ENCODE data around the gene EMC10.

The EMC10 gene

DNA sequence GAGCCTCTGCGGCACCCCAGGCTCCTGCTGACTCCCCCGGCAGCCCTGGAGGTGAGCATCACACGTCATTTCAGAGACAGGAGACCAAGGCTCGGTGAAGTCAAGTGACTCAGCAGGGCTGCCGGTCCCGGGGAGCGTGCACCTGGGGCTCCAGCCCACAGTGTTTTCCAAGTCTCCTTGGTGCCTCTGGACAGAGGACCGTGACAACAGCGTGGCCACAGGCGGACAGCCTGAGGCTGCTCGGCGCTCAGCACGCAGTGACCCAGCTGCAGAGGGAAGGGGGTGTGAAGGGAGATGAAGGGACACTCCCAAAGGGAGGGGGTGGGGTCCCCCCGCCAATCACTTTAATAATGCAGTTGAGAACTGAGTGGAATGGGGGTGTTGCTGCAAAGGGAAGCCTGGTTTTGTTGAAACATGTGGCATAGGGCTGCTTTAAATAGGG is 54.9 kb downstream of the EMC10 start:
- no peak for DNase-seq (ENCODE audit: low read depth)
- H3K4me3 ChIP-seq (ENCODE audit: low read depth, low read length): no peak overlapping the region
- TF ChIP-seq, protein P1, sequence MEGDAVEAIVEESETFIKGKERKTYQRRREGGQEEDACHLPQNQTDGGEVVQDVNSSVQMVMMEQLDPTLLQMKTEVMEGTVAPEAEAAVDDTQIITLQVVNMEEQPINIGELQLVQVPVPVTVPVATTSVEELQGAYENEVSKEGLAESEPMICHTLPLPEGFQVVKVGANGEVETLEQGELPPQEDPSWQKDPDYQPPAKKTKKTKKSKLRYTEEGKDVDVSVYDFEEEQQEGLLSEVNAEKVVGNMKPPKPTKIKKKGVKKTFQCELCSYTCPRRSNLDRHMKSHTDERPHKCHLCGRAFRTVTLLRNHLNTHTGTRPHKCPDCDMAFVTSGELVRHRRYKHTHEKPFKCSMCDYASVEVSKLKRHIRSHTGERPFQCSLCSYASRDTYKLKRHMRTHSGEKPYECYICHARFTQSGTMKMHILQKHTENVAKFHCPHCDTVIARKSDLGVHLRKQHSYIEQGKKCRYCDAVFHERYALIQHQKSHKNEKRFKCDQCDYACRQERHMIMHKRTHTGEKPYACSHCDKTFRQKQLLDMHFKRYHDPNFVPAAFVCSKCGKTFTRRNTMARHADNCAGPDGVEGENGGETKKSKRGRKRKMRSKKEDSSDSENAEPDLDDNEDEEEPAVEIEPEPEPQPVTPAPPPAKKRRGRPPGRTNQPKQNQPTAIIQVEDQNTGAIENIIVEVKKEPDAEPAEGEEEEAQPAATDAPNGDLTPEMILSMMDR (IDR thresholded peaks at IDR 0.05; ENCODE audit: control insufficient read depth, extremely low read depth, insufficient read depth): no peak

DNA sequence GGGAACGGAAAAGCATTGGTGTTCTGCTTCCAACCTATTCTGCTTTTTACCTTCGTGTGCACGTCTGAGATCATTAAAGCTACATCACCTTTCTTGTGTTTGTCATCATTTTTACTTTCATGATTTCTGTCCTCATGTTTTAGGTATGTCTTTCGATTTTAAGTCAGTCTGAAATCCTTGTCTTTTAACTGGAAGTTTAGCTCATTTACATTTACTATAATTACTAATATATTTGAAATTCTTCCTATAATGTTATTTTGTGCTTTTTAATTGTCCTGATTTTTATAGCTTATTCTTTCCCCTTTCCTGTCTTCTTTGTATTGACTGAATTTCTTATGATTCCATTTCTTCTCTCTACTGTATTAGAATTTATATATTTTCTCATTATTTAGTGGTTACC is 56.6 kb downstream of the EMC10 start:
- TF ChIP-seq, protein P1 (IDR thresholded peaks at IDR 0.05; ENCODE audit: control insufficient read depth, extremely low read depth, insufficient read depth): no peak
- H3K4me3 ChIP-seq (ENCODE audit: low read depth, low read length): no peak overlapping the region
- DNase-seq (ENCODE audit: low read depth): no peak

DNA sequence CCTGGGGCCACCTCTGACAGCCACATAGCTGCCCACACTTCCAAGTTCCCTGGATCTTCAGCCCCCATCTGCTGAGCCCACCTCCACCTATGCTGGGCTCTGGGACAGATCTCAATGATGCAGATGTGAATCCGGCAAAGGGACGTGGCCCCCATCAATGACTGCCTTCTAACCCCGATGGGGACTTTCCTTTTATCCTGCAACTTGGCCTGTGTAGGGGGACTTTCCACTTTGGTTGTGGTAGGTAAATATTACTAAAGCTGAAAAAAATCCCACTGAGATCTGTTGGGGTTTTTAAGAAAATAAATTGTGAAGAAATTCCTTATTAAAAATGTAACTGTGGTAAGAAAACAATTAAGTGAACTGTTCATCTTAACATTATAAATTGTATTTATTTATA is 58.2 kb downstream of the EMC10 start:
- TF ChIP-seq, protein P1 (IDR thresholded peaks at IDR 0.05; ENCODE audit: control insufficient read depth, extremely low read depth, insufficient read depth): no peak
- no peak for DNase-seq (ENCODE audit: low read depth)
- no peak overlapping the region for H3K4me3 ChIP-seq (ENCODE audit: low read depth, low read length)

DNA sequence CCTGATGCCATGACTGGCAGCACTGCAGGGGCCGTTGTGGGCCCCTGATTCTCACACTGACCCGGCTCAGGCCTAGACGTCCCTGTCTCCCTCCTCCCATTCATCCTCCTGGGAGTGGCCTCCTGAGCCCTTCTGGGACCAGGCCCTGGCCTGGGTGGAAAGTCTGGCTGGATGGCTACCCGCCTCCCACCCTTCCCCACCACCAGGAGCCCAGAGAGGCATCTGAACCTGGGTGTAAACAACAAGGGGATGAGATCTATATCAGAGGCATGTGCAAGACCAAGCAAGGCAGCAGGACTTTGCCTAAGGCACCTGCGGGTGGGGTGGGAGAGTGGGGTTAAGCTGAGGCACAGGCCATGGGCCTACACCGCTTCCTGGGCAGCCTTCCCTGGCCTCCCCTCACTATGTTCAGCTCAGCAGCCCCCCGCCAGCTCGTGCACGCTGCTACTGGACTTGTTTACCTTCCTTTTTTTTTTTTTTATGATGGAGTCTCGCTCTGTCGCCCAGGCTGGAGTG is 59.4 kb downstream of the EMC10 start:
- DNase-seq (ENCODE audit: low read depth): no peak
- TF ChIP-seq, protein P1 (IDR thresholded peaks at IDR 0.05; ENCODE audit: control insufficient read depth, extremely low read depth, insufficient read depth): no peak
- no peak overlapping the region for H3K4me3 ChIP-seq (ENCODE audit: low read depth, low read length)

DNA sequence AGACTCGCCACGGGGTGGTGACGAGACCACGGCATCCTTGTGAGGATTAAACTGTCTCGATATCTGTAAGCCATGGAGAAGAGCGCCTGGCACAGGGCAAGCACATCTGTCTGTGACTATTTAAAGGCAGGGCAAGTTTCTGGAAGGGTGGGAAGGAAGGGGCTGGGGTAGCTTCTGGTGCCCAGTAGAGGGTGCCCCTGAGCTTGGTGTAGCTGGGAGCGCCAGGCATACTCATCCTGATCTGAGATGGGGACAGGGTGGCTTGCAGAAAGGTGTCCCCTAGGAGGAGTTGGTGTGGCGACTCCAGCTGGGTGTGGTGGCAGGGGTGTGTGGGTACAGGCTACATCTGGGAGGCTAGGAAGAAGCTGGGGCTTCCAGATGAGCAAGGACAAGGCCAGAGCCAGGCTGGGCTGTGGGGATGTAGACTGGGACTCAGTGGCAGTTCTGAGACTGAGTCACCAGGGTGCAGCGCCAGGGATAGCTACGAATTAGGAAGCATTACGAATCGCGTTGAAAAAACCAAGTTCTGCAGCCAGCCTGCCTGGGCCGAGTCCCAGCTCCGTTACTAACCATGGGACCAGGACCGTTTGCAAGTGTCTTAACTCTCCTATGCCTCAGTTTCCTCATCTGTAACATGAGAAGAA is 60.5 kb downstream of the EMC10 start:
- DNase-seq (ENCODE audit: low read depth): no peak
- TF ChIP-seq, protein P1 (IDR thresholded peaks at IDR 0.05; ENCODE audit: control insufficient read depth, extremely low read depth, insufficient read depth): 0 out of 2 replicates have a peak, but pooled peaks have one; percentile 12

DNA sequence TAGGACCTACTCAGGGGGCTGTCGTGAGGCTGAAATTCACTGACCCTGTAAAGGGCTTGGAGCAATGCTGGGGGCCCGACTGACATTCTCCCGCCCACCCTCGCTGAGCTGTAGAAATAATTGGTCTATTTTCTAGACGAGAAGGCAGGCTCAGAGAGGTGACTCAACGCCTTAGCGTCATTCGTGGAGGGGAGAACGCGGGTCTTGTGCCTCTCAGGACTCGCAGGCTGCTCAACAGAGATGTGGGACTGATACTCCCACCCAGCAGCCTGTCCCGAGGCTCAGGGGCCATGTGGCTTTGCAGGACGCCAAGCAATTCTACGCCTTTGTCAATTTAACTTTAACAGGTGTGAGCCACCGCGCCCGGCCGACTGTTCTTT is 61.0 kb downstream of the EMC10 start:
- no peak overlapping the region for H3K4me3 ChIP-seq (ENCODE audit: low read depth, low read length)
- DNase-seq (ENCODE audit: low read depth): no peak
- TF ChIP-seq, protein P1 (IDR thresholded peaks at IDR 0.05; ENCODE audit: control insufficient read depth, extremely low read depth, insufficient read depth): no peak

More for the DNA sequence above, 60.5 kb downstream of the EMC10 start:
- H3K4me3 ChIP-seq (ENCODE audit: low read depth, low read length): no peak overlapping the region

DNA sequence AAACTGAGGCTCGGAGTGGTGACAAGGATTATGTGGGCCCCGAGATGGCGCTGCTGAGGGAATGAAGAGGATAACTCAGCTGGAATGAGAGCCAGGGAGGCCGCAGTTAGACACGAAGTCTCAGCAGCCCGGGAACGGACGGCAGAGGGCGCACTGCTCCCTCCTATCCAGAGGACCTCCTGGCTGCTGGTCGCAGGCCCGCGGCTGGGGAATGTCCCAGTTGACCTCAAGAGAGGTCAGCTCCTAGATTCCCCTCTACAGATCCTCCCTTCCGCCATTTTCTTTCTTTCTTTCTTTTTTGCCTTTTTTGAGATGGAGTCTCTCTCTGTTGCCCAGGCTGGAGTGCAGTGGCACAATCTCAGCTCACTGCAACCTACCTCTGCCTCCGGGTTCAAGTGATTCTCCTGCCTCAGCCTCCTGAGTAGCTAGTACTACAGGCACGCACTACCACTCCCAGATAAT is 61.5 kb downstream of the EMC10 start:
- no peak overlapping the region for H3K4me3 ChIP-seq (ENCODE audit: low read depth, low read length)
- peak; percentile 52 for DNase-seq (ENCODE audit: low read depth)
- TF ChIP-seq, protein P1 (IDR thresholded peaks at IDR 0.05; ENCODE audit: control insufficient read depth, extremely low read depth, insufficient read depth): peak; percentile 76
